DOHH2 (cell line): ENCODE measurements around the gene M6PR.

Experiments
- H3F3A ChIP-seq: fragments of 200-600 bp; sonication (generic), shearing (Covaris generic); 2 replicates; pipeline ENCODE4 v1.6.0; 2016; ENCODE audit warnings: antibody characterized with exemption, mild to moderate bottlenecking; ENCODE audit not compliant: control insufficient read depth, insufficient read depth
- H3K27ac ChIP-seq: fragments of 200-600 bp; sonication (generic); 2 replicates; pipeline ENCODE4 v1.5.1; 2014; ENCODE audit warnings: low read depth, mild to moderate bottlenecking, low read length, moderate library complexity
- H3K27me3 ChIP-seq: fragments of 200-600 bp; sonication (generic); 2 replicates; pipeline ENCODE4 v1.6.1; 2014; ENCODE audit warnings: mild to moderate bottlenecking, low read length, mixed read lengths; ENCODE audit not compliant: control insufficient read depth
- H3K36me3 ChIP-seq: fragments of 200-600 bp; sonication (generic); 2 replicates; pipeline ENCODE4 v1.6.1; 2014; ENCODE audit warnings: mild to moderate bottlenecking, low read length, moderate library complexity, mixed read lengths; ENCODE audit not compliant: control insufficient read depth
- H3K4me1 ChIP-seq: fragments of 200-600 bp; sonication (generic); 2 replicates; pipeline ENCODE4 v1.6.1; 2014; ENCODE audit warnings: mild to moderate bottlenecking, low read length, mixed read lengths; ENCODE audit not compliant: control insufficient read depth
- H3K4me2 ChIP-seq: fragments of 200-600 bp; sonication (generic); 2 replicates; pipeline ENCODE4 v1.6.0; 2014; ENCODE audit warnings: mild to moderate bottlenecking, low read length, moderate library complexity
- H3K4me3 ChIP-seq: fragments of 200-600 bp; sonication (generic); 2 replicates; pipeline ENCODE4 v1.5.1; 2014; ENCODE audit warnings: mild to moderate bottlenecking, low read length, mixed read lengths
- H3K79me2 ChIP-seq: fragments of 200-600 bp; sonication (generic); 2 replicates; pipeline ENCODE4 v1.6.1; 2014; ENCODE audit warnings: mild to moderate bottlenecking, low read length, mixed read lengths; ENCODE audit not compliant: control insufficient read depth
- H3K9me2 ChIP-seq: fragments of 200-600 bp; sonication (generic); replicated peaks from 2 replicates; pipeline ENCODE4 v1.6.1; 2014; ENCODE audit warnings: mild to moderate bottlenecking, low read length, mixed read lengths; ENCODE audit not compliant: control insufficient read depth
- H3K9me3 ChIP-seq: fragments of 200-600 bp; sonication (generic); 2 replicates; pipeline ENCODE4 v1.6.1; 2014; ENCODE audit warnings: antibody characterized with exemption, low read length, mixed read lengths; ENCODE audit not compliant: control insufficient read depth, insufficient read depth
- H4K20me1 ChIP-seq: fragments of 200-600 bp; sonication (generic); 2 replicates; pipeline ENCODE4 v1.6.0; 2014; ENCODE audit warnings: low read depth, mild to moderate bottlenecking, antibody characterized with exemption, low read length, moderate library complexity; ENCODE audit not compliant: control insufficient read depth, insufficient read depth
- CTCF ChIP-seq: fragments of 200-600 bp; sonication (generic); IDR thresholded peaks from one replicate; pipeline ENCODE4 v1.5.1; 2014; ENCODE audit warnings: antibody characterized with exemption, mild to moderate bottlenecking, low read depth, low read length; ENCODE audit not compliant: poor library complexity, severe bottlenecking
- EZH2phosphoT487 ChIP-seq: fragments of 200-600 bp; sonication (generic); IDR thresholded peaks from 2 replicates; pipeline ENCODE4 v1.6.1; 2017; ENCODE audit warnings: borderline replicate concordance, mild to moderate bottlenecking, antibody characterized with exemption, low read length, moderate library complexity, mixed read lengths

The M6PR gene

GRCh38 chr12:8917031-8917430, 32.4 kb downstream of the M6PR start:
- no peak overlapping the region for H3K27ac ChIP-seq
- peaks cover 36% of the 10 kb centered on the region for H3K4me1 ChIP-seq
- no peaks in the 10 kb centered on the region for H3K9me3 ChIP-seq
- H4K20me1 ChIP-seq = no peaks in the 10 kb centered on the region
- peaks cover 13% of the 10 kb centered on the region for H3K36me3 ChIP-seq
- H3K79me2 ChIP-seq = peaks cover 26% of the 10 kb centered on the region
- no peaks in the 10 kb centered on the region for H3K27me3 ChIP-seq
- H3K4me3 ChIP-seq = no peak overlapping the region
- TF ChIP-seq CTCF (no peak), EZH2phosphoT487 (no peak)
- H3K9me2 ChIP-seq = no peaks in the 10 kb centered on the region
- H3K4me2 ChIP-seq = peak overlapping the region; percentile 80; the same call in 1 of the 2 replicates
- peaks cover 19% of the 10 kb centered on the region for H3F3A ChIP-seq

- H3K4me2 ChIP-seq = peak overlapping the region; percentile 80
- H3K9me2 ChIP-seq = no peaks in the 10 kb centered on the region
- H3F3A ChIP-seq = peaks cover 22% of the 10 kb centered on the region
- H3K27me3 ChIP-seq = no peaks in the 10 kb centered on the region
- peaks cover 26% of the 10 kb centered on the region for H3K79me2 ChIP-seq
- peaks cover 45% of the 10 kb centered on the region for H3K4me1 ChIP-seq
- TF ChIP-seq EZH2phosphoT487 (no peak), CTCF (no peak)
- H3K27ac ChIP-seq = no peak overlapping the region
- no peaks in the 10 kb centered on the region for H3K9me3 ChIP-seq
- H3K36me3 ChIP-seq = peaks cover 9% of the 10 kb centered on the region
- H4K20me1 ChIP-seq = no peaks in the 10 kb centered on the region
- peak overlapping the region; percentile 98 for H3K4me3 ChIP-seq
Observed at GRCh38 chr12:8916154-8916553, 33.3 kb downstream of the M6PR start.

- peak overlapping the region; percentile 12 for H3K27ac ChIP-seq
- TF ChIP-seq EZH2phosphoT487 = no peak
- TF ChIP-seq CTCF = no peak
- peak overlapping the region; percentile 98 for H3K4me3 ChIP-seq
- H3F3A ChIP-seq = peaks cover 22% of the 10 kb centered on the region
- H3K9me2 ChIP-seq = no peaks in the 10 kb centered on the region
- no peaks in the 10 kb centered on the region for H4K20me1 ChIP-seq
- H3K79me2 ChIP-seq = peaks cover 26% of the 10 kb centered on the region
- no peaks in the 10 kb centered on the region for H3K27me3 ChIP-seq
- peaks cover 5% of the 10 kb centered on the region for H3K36me3 ChIP-seq
- no peaks in the 10 kb centered on the region for H3K9me3 ChIP-seq
- H3K4me2 ChIP-seq = peak overlapping the region; percentile 80
- peaks cover 51% of the 10 kb centered on the region for H3K4me1 ChIP-seq
Observed at GRCh38 chr12:8914716-8915526, 34.5 kb downstream of the M6PR start.
